ENCODE data around the gene ONECUT1. TPM values are rescaled to one million over a fixed set of nuclear protein-coding genes. Genes with fewer than 3 reads are reported as not detected.

The ONECUT1 gene
- total RNA-seq, 1 donor from 2014 or later = not detected

GRCh38 chr15:52801748-52802085 is 11.6 kb upstream of the ONECUT1 start:
- H3K9me3 Mint-ChIP-seq (ENCODE audit: unreplicated experiment) = no peaks in the 10 kb centered on the region
- no peak overlapping the region for H3K4me3 Mint-ChIP-seq (ENCODE audit: unreplicated experiment)
- H3K27me3 Mint-ChIP-seq (ENCODE audit: unreplicated experiment) = peaks cover 75% of the 10 kb centered on the region

GRCh38 chr15:52800828-52801747 is 11.0 kb upstream of the ONECUT1 start:
- DNase-seq (ENCODE audit: extremely low spot score, unreplicated experiment) = no peak
- H3K36me3 Mint-ChIP-seq (ENCODE audit: unreplicated experiment) = no peaks in the 10 kb centered on the region
- H3K9me3 Mint-ChIP-seq (ENCODE audit: unreplicated experiment) = no peaks in the 10 kb centered on the region
- no peak for TF ChIP-seq CTCF (IDR thresholded peaks at IDR 0.05)
- H3K27me3 Mint-ChIP-seq (ENCODE audit: unreplicated experiment) = peaks cover 71% of the 10 kb centered on the region
- H3K27ac Mint-ChIP-seq (ENCODE audit: unreplicated experiment) = no peak overlapping the region
- peaks cover 18% of the 10 kb centered on the region for H3K4me1 Mint-ChIP-seq (ENCODE audit: unreplicated experiment)
- H3K4me3 Mint-ChIP-seq (ENCODE audit: unreplicated experiment) = no peak overlapping the region

More at GRCh38 chr15:52801748-52802085, 11.6 kb upstream of the ONECUT1 start:
- DNase-seq (ENCODE audit: extremely low spot score, unreplicated experiment) = no peak
- TF ChIP-seq CTCF (IDR thresholded peaks at IDR 0.05) = no peak
- Mint-ChIP-seq H3K27ac (ENCODE audit: unreplicated experiment) (no peak overlapping the region), H3K36me3 (ENCODE audit: unreplicated experiment) (no peaks in the 10 kb centered on the region), H3K4me1 (ENCODE audit: unreplicated experiment) (peaks cover 18% of the 10 kb centered on the region)

- Mint-ChIP-seq H3K27me3 (ENCODE audit: unreplicated experiment) (peaks cover 70% of the 10 kb centered on the region), H3K9me3 (ENCODE audit: unreplicated experiment) (no peaks in the 10 kb centered on the region), H3K4me1 (ENCODE audit: unreplicated experiment) (peaks cover 10% of the 10 kb centered on the region), H3K4me3 (ENCODE audit: unreplicated experiment) (no peak overlapping the region), H3K36me3 (ENCODE audit: unreplicated experiment) (no peaks in the 10 kb centered on the region), H3K27ac (ENCODE audit: unreplicated experiment) (no peak overlapping the region)
- DNase-seq (ENCODE audit: extremely low spot score, unreplicated experiment) = no peak
- TF ChIP-seq CTCF (IDR thresholded peaks at IDR 0.05) = no peak
These were observed 9.1 kb upstream of the ONECUT1 start for GRCh38 chr15:52799145-52799811.

GRCh38 chr15:52798529-52799101 is 8.5 kb upstream of the ONECUT1 start:
- Mint-ChIP-seq H3K27me3 (ENCODE audit: unreplicated experiment) (peaks cover 66% of the 10 kb centered on the region), H3K4me1 (ENCODE audit: unreplicated experiment) (peaks cover 6% of the 10 kb centered on the region), H3K27ac (ENCODE audit: unreplicated experiment) (no peak overlapping the region), H3K9me3 (ENCODE audit: unreplicated experiment) (no peaks in the 10 kb centered on the region), H3K4me3 (ENCODE audit: unreplicated experiment) (no peak overlapping the region), H3K36me3 (ENCODE audit: unreplicated experiment) (no peaks in the 10 kb centered on the region)
- no peak for TF ChIP-seq CTCF (IDR thresholded peaks at IDR 0.05)
- DNase-seq (ENCODE audit: extremely low spot score, unreplicated experiment) = no peak
